WI38 (cell line): ENCODE data around the gene MFGE8.
"Not testable (repeated sequence)": the region's sequence is repeated elsewhere in the genome, so short reads cannot be mapped to it uniquely, and the experiment has no call there.

Source experiments
- H3K4me3 ChIP-seq: 2 replicates; pipeline ENCODE4 v1.5.1; 2011; ENCODE audit warnings: low read depth, mild to moderate bottlenecking, control low read depth, low read length
- TF ChIP-seq, protein P1 (sequence below): IDR thresholded peaks from 2 replicates; pipeline ENCODE4 v1.5.1; 2012; ENCODE audit warnings: low read depth, mild to moderate bottlenecking, control low read depth, low read length

MFGE8 gene

DNA sequence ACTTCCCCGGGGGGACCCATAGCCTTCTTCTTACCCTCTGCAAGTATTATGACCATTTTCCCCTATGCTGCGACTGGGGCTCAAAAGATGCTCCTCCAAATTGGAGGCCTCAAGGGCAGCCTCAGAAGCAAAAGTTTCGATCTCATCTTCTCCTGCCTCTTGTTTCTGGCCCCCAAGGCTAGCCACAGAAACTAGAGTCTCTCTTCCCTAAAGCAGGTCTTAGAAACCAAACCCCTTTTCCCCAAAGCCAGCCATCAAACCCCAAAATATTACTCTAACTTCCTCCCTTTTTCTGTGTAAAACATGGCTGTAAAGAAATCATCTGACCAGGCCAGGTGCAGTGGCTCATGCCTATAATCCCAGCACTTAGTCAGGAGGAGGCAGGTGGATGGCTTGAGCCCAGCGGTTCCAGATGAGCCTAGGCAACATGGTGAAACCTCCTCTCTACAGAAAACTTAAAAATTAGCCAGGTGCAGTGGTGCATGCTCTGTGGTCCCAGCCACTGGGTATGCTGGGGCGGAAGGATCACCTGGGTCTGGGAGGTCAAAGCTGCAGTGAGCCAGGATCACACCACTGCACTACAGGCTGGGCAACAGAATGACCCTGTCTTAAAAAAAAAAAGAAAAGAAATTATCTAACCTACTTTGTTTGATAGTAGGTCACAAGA is 36.7 kb upstream of the MFGE8 start:
- TF ChIP-seq, protein P1, sequence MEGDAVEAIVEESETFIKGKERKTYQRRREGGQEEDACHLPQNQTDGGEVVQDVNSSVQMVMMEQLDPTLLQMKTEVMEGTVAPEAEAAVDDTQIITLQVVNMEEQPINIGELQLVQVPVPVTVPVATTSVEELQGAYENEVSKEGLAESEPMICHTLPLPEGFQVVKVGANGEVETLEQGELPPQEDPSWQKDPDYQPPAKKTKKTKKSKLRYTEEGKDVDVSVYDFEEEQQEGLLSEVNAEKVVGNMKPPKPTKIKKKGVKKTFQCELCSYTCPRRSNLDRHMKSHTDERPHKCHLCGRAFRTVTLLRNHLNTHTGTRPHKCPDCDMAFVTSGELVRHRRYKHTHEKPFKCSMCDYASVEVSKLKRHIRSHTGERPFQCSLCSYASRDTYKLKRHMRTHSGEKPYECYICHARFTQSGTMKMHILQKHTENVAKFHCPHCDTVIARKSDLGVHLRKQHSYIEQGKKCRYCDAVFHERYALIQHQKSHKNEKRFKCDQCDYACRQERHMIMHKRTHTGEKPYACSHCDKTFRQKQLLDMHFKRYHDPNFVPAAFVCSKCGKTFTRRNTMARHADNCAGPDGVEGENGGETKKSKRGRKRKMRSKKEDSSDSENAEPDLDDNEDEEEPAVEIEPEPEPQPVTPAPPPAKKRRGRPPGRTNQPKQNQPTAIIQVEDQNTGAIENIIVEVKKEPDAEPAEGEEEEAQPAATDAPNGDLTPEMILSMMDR: no peak
- no peak overlapping the region for H3K4me3 ChIP-seq

DNA sequence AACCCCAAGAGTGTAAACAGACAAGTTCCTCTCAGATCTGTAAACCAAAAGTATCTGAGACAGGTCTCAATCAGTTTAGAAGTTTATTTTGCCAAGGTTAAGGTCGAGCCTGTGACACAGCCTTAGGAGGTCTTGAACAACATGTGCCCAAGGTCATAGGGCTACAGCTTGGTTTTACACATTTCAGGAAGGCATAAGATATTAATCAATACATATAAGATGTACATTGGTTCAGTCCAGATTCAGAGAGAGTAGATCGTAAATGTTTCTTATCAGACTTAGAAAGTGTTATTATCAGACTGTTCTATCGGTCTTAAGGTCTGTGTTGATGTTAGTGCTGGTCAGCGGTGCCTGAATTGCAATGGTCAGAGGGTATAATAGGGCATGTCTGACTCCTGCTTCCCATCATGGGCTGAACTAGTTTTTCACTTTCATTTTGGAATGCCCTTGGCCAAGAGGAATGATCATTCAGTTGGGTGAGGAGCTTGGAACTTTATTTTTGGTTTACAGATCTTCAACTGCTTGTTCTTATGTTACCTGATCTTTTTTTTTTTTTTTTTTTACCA is 27.0 kb upstream of the MFGE8 start:
- no peak overlapping the region for H3K4me3 ChIP-seq
- TF ChIP-seq, protein P1: no peak

DNA sequence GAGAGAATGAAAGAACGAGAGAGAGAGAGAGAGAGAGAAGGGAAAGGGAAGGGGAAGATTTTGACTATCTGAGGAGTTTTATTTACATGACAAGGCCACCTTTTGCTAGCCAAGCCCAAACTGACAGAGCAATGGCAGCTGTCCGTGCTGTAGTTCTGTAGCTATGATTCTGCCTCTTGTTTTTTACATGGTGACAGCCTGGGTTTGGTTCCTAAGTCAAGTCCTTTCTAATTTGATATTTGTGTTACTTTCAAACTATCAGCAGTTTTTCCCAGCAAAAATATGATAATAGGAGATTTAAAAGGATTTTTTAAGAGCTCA is 26.3 kb upstream of the MFGE8 start:
- H3K4me3 ChIP-seq: no peak overlapping the region
- TF ChIP-seq, protein P1: no peak

DNA sequence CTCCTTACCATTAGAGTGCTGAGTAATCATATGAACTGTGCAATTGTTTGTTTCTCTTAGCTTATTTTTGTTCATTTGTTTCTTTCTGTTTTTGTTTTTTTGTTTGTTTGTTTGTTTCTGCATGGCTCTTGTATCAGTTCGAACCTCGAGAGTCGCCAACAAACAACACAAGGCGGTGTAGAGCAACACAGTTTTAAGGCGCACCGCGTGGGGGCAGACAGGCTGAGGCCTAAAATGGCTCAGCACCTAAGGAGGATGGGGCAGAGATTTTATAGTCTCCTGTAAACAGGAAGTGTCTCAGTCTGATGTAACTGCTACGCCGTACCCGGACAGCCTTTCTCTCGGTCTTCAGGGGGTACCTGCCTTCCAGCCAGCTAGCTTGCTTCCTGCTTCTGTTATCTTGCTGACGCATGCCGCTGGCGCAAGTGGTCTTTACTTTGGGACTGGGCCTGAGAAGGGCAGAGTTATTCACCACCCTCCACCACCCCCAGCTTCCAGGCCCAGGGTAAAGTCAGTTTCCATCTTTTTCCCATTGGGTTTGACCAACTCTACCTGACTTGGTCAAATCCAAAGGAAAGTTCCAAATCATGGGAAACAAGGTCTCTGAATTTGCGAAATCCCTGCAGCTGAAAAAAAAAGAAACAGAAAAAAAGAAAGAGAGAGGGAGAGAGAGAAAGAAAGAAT is 25.8 kb upstream of the MFGE8 start:
- H3K4me3 ChIP-seq: no peak overlapping the region
- TF ChIP-seq, protein P1: no peak

DNA sequence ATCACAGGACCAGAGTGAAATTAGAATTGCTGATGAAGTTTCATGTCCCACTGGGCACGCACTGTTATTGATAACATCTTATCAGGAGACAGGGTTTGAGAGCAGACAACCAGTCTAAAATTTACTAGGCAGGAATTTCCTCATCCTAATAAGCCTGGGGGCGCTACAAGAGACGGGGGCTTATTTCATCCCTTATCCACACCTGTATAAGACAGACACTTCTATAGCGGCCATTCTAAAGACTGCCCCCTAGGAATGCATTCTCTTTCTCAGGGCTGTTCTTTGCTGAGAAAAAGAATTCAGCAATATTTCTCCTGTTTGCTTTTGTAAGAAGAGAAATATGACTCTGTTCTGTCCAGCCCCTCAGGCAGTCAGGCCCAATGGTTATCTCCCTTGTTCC is 21.3 kb upstream of the MFGE8 start:
- H3K4me3 ChIP-seq: not testable (repeated sequence)

DNA sequence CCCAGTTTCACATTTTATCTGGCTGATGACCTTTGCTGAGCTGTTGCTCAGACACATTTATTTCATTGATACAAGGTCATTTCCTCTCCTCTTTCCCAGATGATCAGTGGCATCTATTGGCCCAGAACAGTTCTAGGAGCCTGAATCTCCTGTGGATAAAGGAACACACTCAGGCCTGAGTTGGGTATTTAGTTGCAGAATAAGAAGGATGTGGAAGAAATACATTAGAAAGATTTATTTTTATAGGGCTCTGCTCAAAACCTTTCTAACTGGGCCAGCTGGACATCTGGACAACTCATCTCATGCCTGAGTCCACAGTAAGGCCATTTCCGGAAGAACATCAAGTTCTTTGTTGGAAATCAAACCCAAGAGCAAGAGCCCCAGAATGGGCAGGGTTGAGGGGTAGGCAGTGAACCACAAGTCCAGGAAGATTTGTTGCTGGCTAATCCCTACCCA is 19.7 kb upstream of the MFGE8 start:
- no peak overlapping the region for H3K4me3 ChIP-seq
- TF ChIP-seq, protein P1: no peak

DNA sequence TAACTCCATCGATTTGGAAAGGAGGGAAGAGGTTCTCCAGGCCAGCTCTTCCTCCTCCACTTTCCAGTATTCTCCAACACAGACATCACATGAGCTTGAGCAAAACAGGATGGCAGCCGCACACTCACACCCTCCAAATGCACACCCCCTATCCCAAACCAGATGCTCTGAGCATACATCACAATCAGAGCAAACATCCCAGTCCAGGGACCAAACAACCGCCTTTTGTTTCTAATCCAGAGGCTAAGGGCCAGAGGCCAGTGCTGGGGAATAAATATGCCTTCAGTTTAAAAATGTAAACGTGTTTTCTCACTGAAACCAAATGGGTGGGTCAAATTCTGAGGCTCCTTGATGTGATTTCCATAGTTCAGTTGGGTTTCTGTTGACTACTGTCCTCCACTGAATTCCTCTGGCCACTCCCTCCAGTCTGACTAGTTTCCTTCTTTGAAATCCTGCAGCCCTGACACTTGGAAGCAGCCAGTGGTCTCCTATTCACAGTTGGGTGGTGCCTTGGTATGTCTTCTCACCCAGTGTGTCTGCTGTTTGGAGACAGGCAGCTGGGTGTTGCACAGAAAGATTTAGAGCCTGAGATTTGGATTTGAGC is 19.2 kb upstream of the MFGE8 start:
- no peak overlapping the region for H3K4me3 ChIP-seq
- TF ChIP-seq, protein P1: no peak
